Measurements from ENCODE around the gene WWOX. TPM values are rescaled to one million over a fixed set of nuclear protein-coding genes. Genes with fewer than 3 reads are reported as not detected.
A peak's percentile ranks its signal among the peaks of the same experiment; 100 is the strongest.

The WWOX gene
- total and polyA plus RNA-seq, 3 experiments from 2014 or later, result 17.2 to 18.6 (median 18.2) TPM

- no peaks in the 10 kb centered on the region for H3K27me3 ChIP-seq (ENCODE audit: insufficient read depth, low read length, poor library complexity, severe bottlenecking)
- Mint-ChIP-seq H3K27ac (peak overlapping the region in 1 of 8 donors; percentile 48), H3K9me3 (no peaks in the 10 kb centered on the region), H3K36me3 (no peaks in the 10 kb centered on the region), H3K4me1 (peaks cover 10 to 19% (median 16%) of the 10 kb centered on the region in 3 donors), H3K27me3 (peaks cover 0 to 4% of the 10 kb centered on the region in 2 donors), H3K4me3 (peak overlapping the region in 2 of 7 donors; percentile 21 to 23)
- H3K4me1 ChIP-seq (ENCODE audit: insufficient read depth, low read length), result no peaks in the 10 kb centered on the region
- H3K36me3 ChIP-seq (ENCODE audit: insufficient read depth, low read length), result no peaks in the 10 kb centered on the region
- no peak overlapping the region for H3K27ac ChIP-seq (ENCODE audit: low read depth, low read length)
- H3K9me3 ChIP-seq (ENCODE audit: low read length), result no peaks in the 10 kb centered on the region
- ChIA-PET CTCF (no interaction called here), POLR2A (no interaction called here)
- DNase-seq, result no peak
- H3K4me3 ChIP-seq (ENCODE audit: low read length), result no peak overlapping the region
Observed at GRCh38 chr16:79076047-79076767, 976.8 kb downstream of the WWOX start.

DNA sequence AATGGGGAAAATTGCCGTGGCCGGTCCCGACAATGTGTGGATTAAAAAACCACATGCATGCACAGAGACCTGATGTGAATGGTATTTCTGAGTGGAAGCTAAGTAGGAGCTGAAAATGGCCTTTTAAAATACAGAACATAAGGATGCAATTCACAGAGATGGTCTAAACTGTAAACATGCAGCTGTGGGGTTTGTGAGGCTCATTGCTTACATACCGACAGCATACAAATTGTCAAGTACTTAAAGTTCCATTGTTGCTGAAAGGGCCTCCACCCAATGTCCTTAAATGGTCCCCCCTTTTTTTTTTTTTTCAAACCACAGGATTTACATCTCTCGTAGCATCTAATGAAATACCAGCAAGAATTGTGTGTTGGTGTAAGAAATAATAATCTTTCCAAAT is 977.9 kb downstream of the WWOX start:
- CTCF ChIA-PET, result no interaction called here
- peaks cover 11 to 18% (median 15%) of the 10 kb centered on the region in 3 donors for H3K4me1 Mint-ChIP-seq
- no peaks in the 10 kb centered on the region for H3K36me3 Mint-ChIP-seq
- Histone ChIP-seq H3K4me1 (ENCODE audit: insufficient read depth, low read length) (no peaks in the 10 kb centered on the region), H3K36me3 (ENCODE audit: insufficient read depth, low read length) (no peaks in the 10 kb centered on the region), H3K27me3 (ENCODE audit: insufficient read depth, low read length, poor library complexity, severe bottlenecking) (no peaks in the 10 kb centered on the region), H3K4me3 (ENCODE audit: low read length) (no peak overlapping the region), H3K27ac (ENCODE audit: low read depth, low read length) (no peak overlapping the region), H3K9me3 (ENCODE audit: low read length) (no peaks in the 10 kb centered on the region)
- no peaks in the 10 kb centered on the region for H3K9me3 Mint-ChIP-seq
- POLR2A ChIA-PET, result no interaction called here
- DNase-seq, result no peak
- H3K4me3 Mint-ChIP-seq, result no peak overlapping the region
- H3K27ac Mint-ChIP-seq, result no peak overlapping the region
- peaks cover 0 to 4% of the 10 kb centered on the region in 2 donors for H3K27me3 Mint-ChIP-seq

DNA sequence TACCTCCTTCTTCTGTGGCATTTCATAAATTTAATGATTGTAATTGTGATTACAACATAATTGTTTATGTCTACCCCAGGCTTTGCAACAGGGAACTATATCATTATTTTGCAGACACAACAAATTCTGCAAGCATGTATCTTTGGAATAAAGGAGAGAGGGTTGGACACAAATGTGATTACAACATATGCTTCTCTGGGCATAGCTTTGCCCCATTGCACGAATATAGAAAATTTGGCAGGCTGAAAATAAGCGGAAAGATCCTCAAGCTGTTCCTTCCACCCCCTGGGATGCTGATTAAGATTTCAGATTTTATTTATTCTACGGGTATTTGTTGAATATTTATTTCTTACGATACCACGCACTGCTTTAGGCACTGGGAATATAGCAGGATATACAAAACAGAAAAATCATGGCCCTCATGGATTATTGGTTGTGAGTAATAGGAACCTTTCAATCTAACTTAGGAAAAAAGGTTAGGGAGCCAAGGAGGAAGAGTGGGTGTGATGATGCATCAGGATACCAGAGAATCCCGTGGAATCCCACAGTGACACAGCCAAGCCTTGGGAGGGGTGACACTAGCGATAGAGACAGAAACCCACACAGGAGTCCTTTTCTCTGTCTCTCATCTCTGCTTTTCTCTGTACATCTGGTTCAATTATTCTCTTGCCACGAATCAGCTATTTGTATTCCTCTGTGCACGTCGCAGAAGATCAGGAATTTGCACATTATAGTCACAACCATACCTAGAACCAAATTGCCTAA is 980.4 kb downstream of the WWOX start:
- no peak for DNase-seq
- CTCF ChIA-PET, result no interaction called here
- H3K36me3 Mint-ChIP-seq, result no peaks in the 10 kb centered on the region
- H3K4me1 Mint-ChIP-seq, result peaks cover 15 to 23% (median 19%) of the 10 kb centered on the region in 3 donors
- no peak overlapping the region for H3K27ac Mint-ChIP-seq
- no peak overlapping the region for H3K4me3 ChIP-seq (ENCODE audit: low read length)
- H3K4me1 ChIP-seq (ENCODE audit: insufficient read depth, low read length), result no peaks in the 10 kb centered on the region
- POLR2A ChIA-PET, result no interaction called here
- H3K9me3 ChIP-seq (ENCODE audit: low read length), result no peaks in the 10 kb centered on the region
- no peaks in the 10 kb centered on the region for H3K9me3 Mint-ChIP-seq
- H3K27me3 Mint-ChIP-seq, result peaks cover 0 to 2% of the 10 kb centered on the region in 2 donors
- H3K36me3 ChIP-seq (ENCODE audit: insufficient read depth, low read length), result no peaks in the 10 kb centered on the region
- no peaks in the 10 kb centered on the region for H3K27me3 ChIP-seq (ENCODE audit: insufficient read depth, low read length, poor library complexity, severe bottlenecking)
- no peak overlapping the region for H3K27ac ChIP-seq (ENCODE audit: low read depth, low read length)
- no peak overlapping the region for H3K4me3 Mint-ChIP-seq

DNA sequence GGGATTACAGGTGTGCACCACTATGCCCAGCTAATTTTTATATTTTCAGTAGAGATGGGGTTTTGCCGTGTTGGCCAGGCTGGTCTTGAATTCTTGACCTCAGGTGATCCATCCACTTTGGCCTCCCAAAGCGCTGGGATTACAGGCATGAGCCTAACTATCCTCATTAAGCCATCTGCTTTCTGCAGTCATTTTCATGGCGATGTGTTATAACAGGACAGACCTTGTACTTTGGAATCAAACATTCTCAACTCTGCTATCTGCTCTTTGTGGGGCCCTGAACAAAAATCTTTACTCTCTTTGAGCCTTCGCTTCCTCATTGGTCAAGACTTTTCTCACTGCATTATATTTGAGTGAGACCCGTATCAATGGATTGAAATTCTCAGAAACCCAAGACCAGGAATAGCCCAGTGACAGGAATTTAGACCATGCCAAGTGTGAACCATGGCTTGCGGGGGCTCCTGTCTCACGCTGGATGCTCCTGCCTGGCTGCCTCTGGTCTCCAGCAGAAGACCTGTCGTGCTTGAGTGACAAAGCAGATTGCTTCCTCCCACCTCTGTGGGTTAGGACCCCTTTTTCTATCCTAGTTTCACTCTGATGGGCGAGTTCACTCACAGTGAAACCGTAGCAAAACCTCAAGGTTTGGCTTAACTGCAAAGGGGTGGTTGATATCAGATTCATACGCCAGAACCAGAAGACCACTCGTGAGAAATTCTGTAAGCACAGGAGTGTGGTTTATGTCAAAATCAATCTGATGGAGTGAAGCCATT is 982.0 kb downstream of the WWOX start:
- peaks cover 0 to 2% of the 10 kb centered on the region in 2 donors for H3K27me3 Mint-ChIP-seq
- no peak overlapping the region for H3K4me3 Mint-ChIP-seq
- Histone ChIP-seq H3K9me3 (ENCODE audit: low read length) (no peaks in the 10 kb centered on the region), H3K36me3 (ENCODE audit: insufficient read depth, low read length) (no peaks in the 10 kb centered on the region), H3K4me1 (ENCODE audit: insufficient read depth, low read length) (no peaks in the 10 kb centered on the region), H3K4me3 (ENCODE audit: low read length) (no peak overlapping the region), H3K27me3 (ENCODE audit: insufficient read depth, low read length, poor library complexity, severe bottlenecking) (no peaks in the 10 kb centered on the region), H3K27ac (ENCODE audit: low read depth, low read length) (no peak overlapping the region)
- no peaks in the 10 kb centered on the region for H3K36me3 Mint-ChIP-seq
- POLR2A ChIA-PET, result no interaction called here
- H3K9me3 Mint-ChIP-seq, result no peaks in the 10 kb centered on the region
- peaks cover 13 to 20% (median 18%) of the 10 kb centered on the region in 3 donors for H3K4me1 Mint-ChIP-seq
- CTCF ChIA-PET, result no interaction called here
- no peak for DNase-seq
- H3K27ac Mint-ChIP-seq, result no peak overlapping the region

DNA sequence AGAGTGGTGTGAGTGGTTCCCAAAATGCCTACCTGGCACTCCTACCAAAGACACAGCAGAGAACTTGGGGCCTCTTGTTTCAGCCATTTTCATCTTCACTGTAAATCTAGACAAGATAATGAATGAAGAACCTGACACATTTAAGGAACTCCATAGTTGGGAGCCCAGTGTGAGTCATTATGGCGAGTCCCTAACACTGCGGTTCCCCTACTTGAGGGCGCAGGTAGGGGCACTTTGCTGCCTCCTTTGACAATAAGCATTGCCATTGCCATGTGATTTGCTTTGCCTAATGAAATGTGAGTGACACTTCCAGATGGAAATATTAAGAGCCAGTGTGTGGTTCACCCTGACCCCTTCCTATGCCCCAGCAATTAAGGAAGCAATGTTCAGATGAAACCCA is 983.5 kb downstream of the WWOX start:
- ChIA-PET CTCF (no interaction called here), POLR2A (interaction anchor here (0.6 kb wide), 1 partner anchor 9 kb away, joined by 3 read pairs; no protein-coding TSS in a partner anchor)
- no peak for DNase-seq
- no peak overlapping the region for H3K4me3 Mint-ChIP-seq
- H3K4me3 ChIP-seq (ENCODE audit: low read length), result no peak overlapping the region
- no peaks in the 10 kb centered on the region for H3K36me3 Mint-ChIP-seq
- no peaks in the 10 kb centered on the region for H3K9me3 Mint-ChIP-seq
- no peak overlapping the region for H3K27ac ChIP-seq (ENCODE audit: low read depth, low read length)
- no peaks in the 10 kb centered on the region for H3K36me3 ChIP-seq (ENCODE audit: insufficient read depth, low read length)
- H3K27me3 Mint-ChIP-seq, result no peaks in the 10 kb centered on the region
- H3K27ac Mint-ChIP-seq, result peak overlapping the region in 2 of 8 donors; percentile 5 to 30
- no peaks in the 10 kb centered on the region for H3K27me3 ChIP-seq (ENCODE audit: insufficient read depth, low read length, poor library complexity, severe bottlenecking)
- H3K9me3 ChIP-seq (ENCODE audit: low read length), result no peaks in the 10 kb centered on the region
- peaks cover 10 to 11% (median 11%) of the 10 kb centered on the region in 3 donors for H3K4me1 Mint-ChIP-seq
- no peaks in the 10 kb centered on the region for H3K4me1 ChIP-seq (ENCODE audit: insufficient read depth, low read length)

- Histone ChIP-seq H3K4me3 (ENCODE audit: low read length) (no peak overlapping the region), H3K4me1 (ENCODE audit: insufficient read depth, low read length) (no peaks in the 10 kb centered on the region), H3K9me3 (ENCODE audit: low read length) (no peaks in the 10 kb centered on the region), H3K36me3 (ENCODE audit: insufficient read depth, low read length) (no peaks in the 10 kb centered on the region), H3K27me3 (ENCODE audit: insufficient read depth, low read length, poor library complexity, severe bottlenecking) (no peaks in the 10 kb centered on the region), H3K27ac (ENCODE audit: low read depth, low read length) (no peak overlapping the region)
- Mint-ChIP-seq H3K36me3 (no peaks in the 10 kb centered on the region), H3K4me1 (peaks cover 9 to 18% (median 11%) of the 10 kb centered on the region in 3 donors), H3K27me3 (no peaks in the 10 kb centered on the region), H3K27ac (peak overlapping the region in 1 of 8 donors; percentile 48), H3K9me3 (no peaks in the 10 kb centered on the region), H3K4me3 (no peak overlapping the region)
- CTCF ChIA-PET, result no interaction called here
- DNase-seq, result no peak
- POLR2A ChIA-PET, result interaction anchor here (0.6 kb wide), 1 partner anchor 8 kb away, joined by 3 read pairs; no protein-coding TSS in a partner anchor
Observed at GRCh38 chr16:79083508-79084299, 984.2 kb downstream of the WWOX start.

DNA sequence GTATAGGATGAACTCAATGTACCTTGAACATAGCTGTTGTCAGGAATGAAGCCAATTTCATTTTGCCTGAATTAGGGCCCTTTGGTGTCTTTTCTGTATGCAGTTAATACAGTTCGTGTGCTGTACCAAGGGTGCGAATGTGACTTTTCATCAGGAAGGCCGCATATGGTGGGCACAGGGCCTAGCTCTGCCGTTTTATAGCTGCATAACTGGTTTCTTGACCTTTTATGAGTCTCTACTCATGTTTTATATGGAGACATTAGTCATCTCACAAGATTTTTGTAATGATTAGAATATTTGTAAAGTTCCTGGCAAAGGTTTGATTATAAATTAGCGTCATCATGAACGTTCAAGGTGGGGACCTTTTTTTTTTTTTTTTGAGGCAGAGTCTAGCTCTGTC is 989.5 kb downstream of the WWOX start:
- Mint-ChIP-seq H3K4me1 (peaks cover 48 to 60% (median 55%) of the 10 kb centered on the region in 3 donors), H3K4me3 (peak overlapping the region in 6 of 7 donors; percentile 2 to 69 (median 38)), H3K27ac (peak overlapping the region in 3 of 8 donors; percentile 36 to 70 (median 51)), H3K36me3 (peaks cover 0 to 2% (median 0%) of the 10 kb centered on the region in 3 donors), H3K9me3 (no peaks in the 10 kb centered on the region), H3K27me3 (no peaks in the 10 kb centered on the region)
- no peaks in the 10 kb centered on the region for H3K27me3 ChIP-seq (ENCODE audit: insufficient read depth, low read length, poor library complexity, severe bottlenecking)
- H3K36me3 ChIP-seq (ENCODE audit: insufficient read depth, low read length), result no peaks in the 10 kb centered on the region
- H3K4me1 ChIP-seq (ENCODE audit: insufficient read depth, low read length), result peaks cover 51% of the 10 kb centered on the region
- CTCF ChIA-PET, result no interaction called here
- H3K4me3 ChIP-seq (ENCODE audit: low read length), result no peak overlapping the region
- no peak for DNase-seq
- POLR2A ChIA-PET, result no interaction called here
- no peak overlapping the region for H3K27ac ChIP-seq (ENCODE audit: low read depth, low read length)
- no peaks in the 10 kb centered on the region for H3K9me3 ChIP-seq (ENCODE audit: low read length)
